ENCODE results near the gene PFKP. TPM values are rescaled to one million over a fixed set of nuclear protein-coding genes. Genes with fewer than 3 reads are reported as not detected.

PFKP gene
- polyA plus RNA-seq, 4 donors, result 13.1 to 34.8 (median 25.1) TPM

DNA sequence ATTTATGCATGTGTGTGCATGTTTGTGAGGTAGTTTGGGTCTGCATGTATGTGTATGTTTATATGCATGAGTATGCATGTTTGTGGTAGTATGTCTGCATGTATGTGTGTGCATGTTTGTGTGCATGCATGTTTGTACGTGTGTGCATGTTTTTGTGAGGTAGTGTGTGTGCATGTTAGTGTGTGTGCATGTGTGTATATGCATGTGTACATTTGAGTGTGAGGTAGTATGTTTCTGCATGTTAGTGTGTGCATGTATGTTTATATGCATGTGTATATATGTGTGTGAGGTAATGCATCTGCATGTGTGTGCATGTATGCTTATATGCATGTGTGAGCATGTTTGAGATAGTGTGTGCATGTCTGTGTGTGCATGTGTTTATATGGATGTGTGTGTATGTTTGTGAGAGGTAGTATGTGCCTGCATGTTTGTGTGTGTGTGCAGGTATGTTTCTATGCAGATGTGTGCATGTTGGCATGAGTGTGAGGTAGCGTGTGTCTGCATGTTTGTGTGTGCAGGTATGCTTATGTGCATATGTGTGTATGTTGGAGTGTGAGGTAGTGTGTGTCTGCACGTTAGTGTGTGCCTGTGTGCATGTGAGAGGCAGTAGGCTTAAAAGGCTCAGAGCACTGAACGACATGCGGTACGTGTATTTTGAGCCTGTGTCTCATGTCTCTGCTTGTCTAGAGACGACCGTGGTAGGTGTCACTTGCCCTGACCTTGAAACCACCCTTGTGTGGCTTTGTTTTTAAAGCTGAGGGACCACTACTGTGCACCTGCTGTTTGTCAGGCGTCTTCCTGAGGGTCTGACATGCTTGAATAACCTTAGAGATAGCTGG is 43.7 kb downstream of the PFKP start:
- no peak for DNase-seq (ENCODE audit: low read depth in 4 of 4, low spot score in 3 of 4)

DNA sequence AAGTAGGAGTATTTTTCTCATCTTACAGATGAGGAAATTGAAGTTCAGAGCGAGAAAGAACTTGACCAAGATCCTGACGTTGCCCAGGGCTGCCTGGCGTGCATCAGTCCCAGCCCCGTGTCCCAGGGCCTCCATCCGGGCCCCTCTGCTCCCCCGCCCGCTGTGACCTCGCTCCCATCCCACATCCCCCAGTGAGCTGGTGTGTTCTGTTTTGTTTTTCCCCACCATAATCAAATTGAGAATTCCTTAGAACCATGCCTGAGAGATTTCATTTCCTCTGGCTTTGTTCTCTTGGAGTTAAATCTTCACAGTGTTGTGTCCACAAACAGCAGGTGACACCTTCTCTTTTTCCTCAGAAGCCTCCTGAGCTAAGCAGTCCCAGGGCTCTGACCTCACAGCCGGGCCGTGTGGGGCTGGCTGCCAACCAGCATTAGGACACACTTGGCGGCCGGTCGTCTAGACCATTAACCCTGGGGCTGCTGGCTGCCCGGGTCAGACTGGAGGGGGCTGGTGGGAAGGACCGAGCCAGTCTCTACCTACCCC is 44.3 kb downstream of the PFKP start:
- peak in 2 of 4 donors; percentile 36 to 65 for DNase-seq (ENCODE audit: low read depth in 4 of 4, low spot score in 3 of 4)

- DNase-seq (ENCODE audit: low read depth in 4 of 4, low spot score in 3 of 4), result no peak
These were observed 46.0 kb downstream of the PFKP start for GRCh38 chr10:3113343-3113720.

DNA sequence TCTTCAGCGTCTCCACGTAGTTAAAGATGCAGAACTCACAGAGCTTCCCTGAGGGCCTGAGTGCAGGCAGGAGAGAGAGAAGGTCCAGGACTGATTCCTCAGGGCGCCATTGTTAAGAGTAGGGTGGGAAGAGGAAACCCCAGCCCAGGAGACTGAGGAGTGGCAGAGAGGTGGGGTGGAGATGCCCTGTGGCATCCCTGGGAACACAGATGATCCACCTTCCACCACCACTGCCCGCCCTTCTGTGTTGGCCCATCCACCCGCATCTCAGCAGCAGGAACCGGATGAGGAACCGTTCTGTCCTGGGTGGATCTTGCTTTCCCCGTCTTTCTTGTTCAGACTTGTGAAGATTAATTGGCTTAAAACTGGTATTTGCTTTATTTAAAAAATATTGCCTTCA is 48.3 kb downstream of the PFKP start:
- DNase-seq (ENCODE audit: low read depth in 4 of 4, low spot score in 3 of 4), result no peak

GRCh38 chr10:3116508-3117100 is 49.3 kb downstream of the PFKP start:
- DNase-seq (ENCODE audit: low read depth in 4 of 4, low spot score in 3 of 4), result no peak

DNA sequence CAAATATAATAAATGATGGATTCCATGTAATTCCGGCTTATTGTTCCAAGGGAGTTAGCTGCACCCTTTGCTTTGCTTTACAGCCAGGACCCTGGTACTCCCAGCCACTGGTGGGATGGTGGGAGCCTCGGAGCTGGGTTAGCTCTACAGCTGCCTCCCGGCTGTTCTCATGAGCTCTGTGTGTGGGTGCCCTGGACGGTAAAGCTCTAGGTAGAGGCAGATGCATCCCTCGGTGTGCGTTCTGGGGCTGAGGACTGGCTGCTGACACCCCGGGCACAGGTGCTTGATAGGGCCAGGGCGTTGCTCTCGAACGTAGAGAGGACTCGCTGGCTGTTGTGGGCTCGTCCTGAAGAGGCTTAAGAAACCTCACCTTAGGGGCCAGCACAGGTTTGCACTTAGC is 50.1 kb downstream of the PFKP start:
- DNase-seq (ENCODE audit: low read depth in 4 of 4, low spot score in 3 of 4), result no peak

GRCh38 chr10:3118641-3119091 is 51.3 kb downstream of the PFKP start:
- DNase-seq (ENCODE audit: low read depth in 4 of 4, low spot score in 3 of 4), result no peak

DNA sequence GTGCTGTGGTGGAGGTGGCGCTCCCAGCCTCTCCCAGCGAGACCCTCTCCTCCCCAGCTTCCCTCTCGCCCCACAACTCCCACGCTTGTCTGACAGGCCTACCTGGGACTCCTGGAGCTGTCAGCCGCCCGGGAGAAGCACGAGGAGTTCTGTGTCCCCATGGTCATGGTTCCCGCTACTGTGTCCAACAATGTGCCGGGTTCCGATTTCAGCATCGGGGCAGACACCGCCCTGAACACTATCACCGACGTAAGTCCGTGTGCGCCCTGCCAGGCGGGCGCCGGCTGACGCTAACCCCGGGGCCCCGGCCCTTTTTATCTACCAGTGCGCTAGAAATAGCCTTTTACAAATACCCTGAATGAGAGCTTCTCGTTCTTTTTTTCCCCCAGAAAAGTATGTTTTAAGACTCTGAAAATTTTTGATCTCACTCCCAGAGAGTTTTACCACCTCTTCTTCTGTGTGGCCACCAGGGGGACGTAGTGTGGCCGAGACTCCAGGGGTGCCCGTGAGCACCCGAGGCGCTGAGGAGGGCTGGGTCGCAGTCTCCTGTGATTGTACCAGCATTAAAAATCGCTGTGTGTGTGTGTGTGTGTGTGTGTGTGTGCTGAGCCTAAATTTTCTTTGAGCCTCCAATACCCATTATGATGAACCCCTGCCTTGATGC is 52.6 kb downstream of the PFKP start:
- DNase-seq (ENCODE audit: low read depth in 4 of 4, low spot score in 3 of 4), result no peak

DNA sequence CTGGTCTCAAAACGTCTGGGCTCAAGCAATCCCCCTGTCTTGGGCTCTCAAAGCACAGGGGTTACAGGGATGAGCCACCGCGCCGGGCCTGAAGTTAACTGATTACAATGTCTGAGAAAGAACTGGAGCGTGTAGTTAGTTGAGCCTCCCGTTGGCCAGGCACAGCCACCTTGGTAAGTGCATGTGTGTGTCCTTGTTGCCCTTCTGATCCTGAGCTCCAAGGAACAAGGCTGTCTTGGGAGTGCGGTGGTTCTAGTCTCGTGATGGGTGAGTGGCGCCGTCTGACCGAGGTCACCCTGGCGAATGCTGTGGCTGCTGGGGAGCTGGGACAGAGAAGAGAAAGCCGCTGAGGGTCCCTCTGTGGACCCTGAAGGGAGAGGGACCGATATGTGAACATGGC is 54.7 kb downstream of the PFKP start:
- DNase-seq (ENCODE audit: low read depth in 4 of 4, low spot score in 3 of 4), result no peak

DNA sequence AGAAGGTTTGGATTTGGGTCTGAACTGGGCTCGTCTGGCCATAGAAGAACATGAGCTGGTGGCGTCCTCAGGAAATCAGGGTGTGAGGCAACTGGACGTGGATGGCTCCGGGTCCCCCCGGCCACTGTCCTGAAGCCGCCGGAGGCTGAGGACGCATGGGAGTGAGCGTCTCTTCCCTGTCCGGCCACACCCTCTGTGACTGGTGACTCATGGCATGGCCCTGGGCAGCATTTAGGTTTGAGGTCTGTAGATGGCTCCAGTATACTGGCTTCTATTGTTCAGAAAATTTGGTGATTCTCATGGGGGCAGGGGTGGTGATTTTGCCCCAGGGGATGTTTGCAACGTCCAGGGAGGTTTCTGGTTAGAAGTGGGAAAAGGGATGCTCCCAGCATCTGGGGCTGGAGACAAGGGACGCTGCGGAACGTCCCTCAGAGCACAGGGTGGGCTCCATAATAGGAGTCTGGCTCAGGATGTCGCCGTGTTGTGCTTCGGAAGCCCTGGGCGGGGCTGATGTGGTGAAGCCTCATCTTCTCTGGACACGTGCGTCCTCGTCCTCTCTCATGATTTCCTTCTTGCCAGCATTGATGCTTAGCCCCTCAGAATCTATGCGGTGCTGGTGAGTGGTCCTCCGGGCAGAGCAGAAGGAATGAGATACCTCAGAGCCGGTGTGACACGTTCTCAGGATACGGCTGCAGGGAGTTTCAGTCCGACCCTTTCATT is 55.3 kb downstream of the PFKP start:
- DNase-seq (ENCODE audit: low read depth in 4 of 4, low spot score in 3 of 4), result no peak

GRCh38 chr10:3123571-3124411 is 56.4 kb downstream of the PFKP start:
- no peak for DNase-seq (ENCODE audit: low read depth in 4 of 4, low spot score in 3 of 4)

GRCh38 chr10:3124412-3125175 is 57.2 kb downstream of the PFKP start:
- no peak for DNase-seq (ENCODE audit: low read depth in 4 of 4, low spot score in 3 of 4)

DNA sequence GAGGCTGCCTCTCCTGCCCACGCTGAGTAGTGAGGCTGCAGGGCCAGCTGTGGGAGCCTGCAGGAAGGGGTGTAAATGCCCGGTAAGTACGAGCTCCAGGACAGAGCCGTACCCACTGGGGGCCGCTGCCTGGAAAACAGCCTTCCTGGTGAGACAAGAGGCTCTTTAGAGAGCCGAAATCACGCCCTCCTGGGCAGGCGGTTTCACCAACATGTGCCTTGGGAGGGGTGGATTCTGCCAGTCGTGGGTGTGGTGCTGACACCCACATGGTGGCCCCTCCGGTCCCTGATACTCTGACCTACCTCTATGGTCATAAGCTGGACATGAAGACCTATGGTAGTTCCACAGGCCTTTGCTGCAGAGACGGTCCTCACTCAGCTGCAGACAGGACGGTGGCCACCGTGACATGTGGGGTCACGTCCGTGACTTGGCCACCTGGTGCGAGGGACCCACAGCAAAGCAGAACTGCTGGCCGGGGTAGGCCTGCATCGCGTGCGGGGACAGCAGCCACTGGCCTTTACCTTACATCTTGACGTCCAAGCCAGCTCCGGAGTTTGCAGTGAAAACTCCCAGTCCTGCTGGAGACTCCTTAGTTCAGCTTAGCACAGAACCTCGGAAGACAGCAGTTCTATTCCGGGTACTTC is 58.3 kb downstream of the PFKP start:
- DNase-seq (ENCODE audit: low read depth in 4 of 4, low spot score in 3 of 4), result no peak

- DNase-seq (ENCODE audit: low read depth in 4 of 4, low spot score in 3 of 4), result no peak
These were observed 58.9 kb downstream of the PFKP start for GRCh38 chr10:3126249-3126648.

DNA sequence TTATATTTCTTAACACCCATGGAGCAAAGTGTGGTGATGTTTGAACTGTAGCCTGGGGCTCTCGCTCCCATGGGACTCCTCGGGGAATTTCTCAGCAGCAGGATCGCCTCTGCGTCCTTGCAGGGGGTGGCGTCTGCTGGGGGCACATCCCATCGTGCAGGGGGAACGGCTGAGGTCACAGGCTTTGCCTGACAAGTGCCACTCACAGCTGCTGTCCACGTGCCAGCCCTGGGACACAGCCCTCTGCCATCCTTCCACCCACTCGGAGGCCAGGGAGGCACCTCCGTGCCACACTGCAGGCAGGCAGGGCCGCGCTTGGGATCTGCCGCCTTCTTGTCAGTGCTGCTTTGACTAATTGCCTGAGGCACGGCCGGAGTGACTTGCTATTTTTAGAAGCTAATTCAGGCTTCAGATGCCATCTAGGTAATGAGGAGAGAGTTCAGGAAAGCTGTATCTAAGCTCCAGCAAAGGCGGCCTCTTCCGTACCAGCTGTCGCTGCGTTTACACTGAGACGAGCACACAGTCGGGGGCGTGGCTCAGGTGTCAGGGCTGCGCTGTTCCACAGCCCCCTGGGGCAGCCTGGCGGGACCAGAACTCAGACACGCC is 59.5 kb downstream of the PFKP start:
- DNase-seq (ENCODE audit: low read depth in 4 of 4, low spot score in 3 of 4), result peak; percentile 18 to 58 (median 36)

DNA sequence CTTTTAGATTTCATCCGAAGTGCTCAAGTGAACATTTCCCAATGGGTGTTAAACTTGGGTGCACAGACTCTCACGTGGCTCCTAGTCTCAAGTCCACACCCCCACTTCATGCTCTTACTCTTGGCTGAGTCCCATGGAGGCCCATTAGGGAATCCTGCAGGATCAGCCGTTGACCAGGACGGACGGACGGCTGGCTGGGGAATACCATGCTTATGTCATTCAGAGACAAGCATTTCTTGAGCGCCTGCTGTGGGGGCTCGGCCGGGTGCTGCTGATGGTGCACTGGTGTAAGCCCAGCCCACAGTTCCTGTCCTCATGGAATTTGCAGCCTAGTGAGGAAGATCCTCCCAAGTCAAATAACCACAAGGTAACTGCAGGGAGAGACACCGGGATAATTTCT is 60.6 kb downstream of the PFKP start:
- no peak for DNase-seq (ENCODE audit: low read depth in 4 of 4, low spot score in 3 of 4)

- DNase-seq (ENCODE audit: low read depth in 4 of 4, low spot score in 3 of 4), result no peak
These were observed 61.2 kb downstream of the PFKP start for GRCh38 chr10:3128379-3129130.
